SK-N-SH treated with all-trans-retinoic acid at 6 μM for 48 hours (cell line): Measurements from ENCODE around the gene SLC10A4.

Source experiments
- ATAC-seq: fragments of 200-7000 bp; cut with Tn5 transposase; 3 replicates; pipeline ENCODE4 v1.9.1; 2020; ENCODE audit warnings: mild to moderate bottlenecking, moderate library complexity
- ARNTL ChIP-seq: fragments of 450-650 bp; formaldehyde crosslinking; IDR thresholded peaks from 2 replicates; pipeline ENCODE4 v1.5.0; 2020; ENCODE audit warnings: low read depth, mild to moderate bottlenecking, moderate library complexity, borderline replicate concordance
- BACH2 ChIP-seq: fragments of 250-450 bp; sonication (Bioruptor Pico); IDR thresholded peaks from 2 replicates; pipeline ENCODE4 v1.9.0; 2021; ENCODE audit warnings: mild to moderate bottlenecking, borderline replicate concordance
- CSDC2 ChIP-seq: fragments of 250-450 bp; sonication (Bioruptor Pico); IDR thresholded peaks from 2 replicates; pipeline ENCODE4 v1.5.0; 2020; ENCODE audit warnings: mild to moderate bottlenecking, moderate library complexity
- PPARA ChIP-seq: fragments of 250-450 bp; sonication (Bioruptor Pico); IDR thresholded peaks from 2 replicates; pipeline ENCODE4 v1.5.0; 2020; ENCODE audit warnings: mild to moderate bottlenecking, borderline replicate concordance
- RARB ChIP-seq: fragments of 250-450 bp; sonication (Bioruptor Pico); IDR thresholded peaks from 2 replicates; pipeline ENCODE4 v1.8.0; 2021; ENCODE audit warnings: mild to moderate bottlenecking, moderate library complexity
- SNAI2 ChIP-seq: fragments of 250-450 bp; sonication (Bioruptor Pico); IDR thresholded peaks from 2 replicates; pipeline ENCODE4 v1.5.0; 2020; ENCODE audit warnings: mild to moderate bottlenecking, moderate library complexity
- TCF4 ChIP-seq: fragments of 250-450 bp; sonication (Bioruptor Pico); IDR thresholded peaks from 2 replicates; pipeline ENCODE4 v1.8.0; 2021; ENCODE audit warnings: mild to moderate bottlenecking, moderate library complexity, borderline replicate concordance
- TOX ChIP-seq: fragments of 250-450 bp; sonication (Bioruptor Pico); IDR thresholded peaks from 2 replicates; pipeline ENCODE4 v1.8.0; 2021; ENCODE audit warnings: mild to moderate bottlenecking, moderate library complexity, borderline replicate concordance
- TSHZ2 ChIP-seq: fragments of 250-450 bp; sonication (Bioruptor Pico); IDR thresholded peaks from 2 replicates; pipeline ENCODE4 v1.5.0; 2020; ENCODE audit warnings: mild to moderate bottlenecking, moderate library complexity
- ZC3H10 ChIP-seq: fragments of 250-450 bp; sonication (Bioruptor Pico); IDR thresholded peaks from 2 replicates; pipeline ENCODE4 v1.5.1; 2021; ENCODE audit warnings: mild to moderate bottlenecking, moderate library complexity
- ZFP3 ChIP-seq: fragments of 250-450 bp; sonication (Bioruptor Pico); IDR thresholded peaks from 2 replicates; pipeline ENCODE4 v1.5.0; 2020; ENCODE audit warnings: mild to moderate bottlenecking, moderate library complexity
- ZFP30 ChIP-seq: fragments of 450-650 bp; formaldehyde crosslinking; IDR thresholded peaks from 2 replicates; pipeline ENCODE4 v1.5.0; 2022; ENCODE audit warnings: mild to moderate bottlenecking, moderate library complexity
- ZNF565 ChIP-seq: fragments of 450-650 bp; formaldehyde crosslinking; conservative IDR thresholded peaks from 2 replicates; pipeline ENCODE4 v1.5.0; 2020; ENCODE audit warnings: low read depth, mild to moderate bottlenecking, moderate library complexity
- ZNF70 ChIP-seq: fragments of 450-650 bp; formaldehyde crosslinking; IDR thresholded peaks from 2 replicates; pipeline ENCODE4 v1.5.0; 2020; ENCODE audit warnings: mild to moderate bottlenecking, moderate library complexity
- ZNF8 ChIP-seq: fragments of 450-650 bp; formaldehyde crosslinking; IDR thresholded peaks from 2 replicates; pipeline ENCODE4 v1.5.0; 2020; ENCODE audit warnings: mild to moderate bottlenecking, moderate library complexity
- TF ChIP-seq, protein P1 (sequence below): fragments of 250-450 bp; sonication (Bioruptor Pico); IDR thresholded peaks from 2 replicates; pipeline ENCODE4 v1.8.0; 2020; ENCODE audit warnings: mild to moderate bottlenecking, moderate library complexity, borderline replicate concordance
- TF ChIP-seq, protein P2 (sequence below): fragments of 250-450 bp; sonication (Bioruptor Pico); IDR thresholded peaks from 2 replicates; pipeline ENCODE4 v1.5.1; 2020; ENCODE audit warnings: low read depth, mild to moderate bottlenecking, moderate library complexity
- TF ChIP-seq, protein P3 (sequence below): fragments of 250-450 bp; sonication (Bioruptor Pico); IDR thresholded peaks from 2 replicates; pipeline ENCODE4 v1.8.0; 2021; ENCODE audit warnings: low read depth, mild to moderate bottlenecking, moderate library complexity, borderline replicate concordance

The SLC10A4 gene

DNA sequence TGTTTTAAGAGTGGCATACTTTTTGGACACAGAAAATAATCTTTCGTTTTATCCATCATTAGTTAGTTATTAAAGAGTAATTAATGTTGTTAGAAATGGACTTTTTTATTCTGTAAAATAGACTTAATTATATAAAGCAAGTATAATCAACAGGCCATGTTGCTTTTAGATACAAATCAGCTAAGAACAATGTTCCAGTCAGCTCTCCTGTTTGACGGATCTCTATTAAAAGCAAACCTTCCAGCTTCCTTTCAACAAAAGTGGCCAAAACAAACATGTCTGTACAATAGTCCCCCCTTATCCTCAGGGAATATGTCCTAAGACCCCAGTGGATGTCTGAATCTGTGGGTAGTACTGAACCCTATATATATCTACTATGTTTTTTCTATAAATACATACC lies 4.9 kb upstream of the SLC10A4 start:
- TF ChIP-seq TCF4 (CRISPR knock-in tag) (peak; percentile 65; the same call in 1 of the 2 replicates), PPARA (no peak)
- TF ChIP-seq, all 23 proteins: peak for 1
- ATAC-seq = no peak

GRCh38 chr4:48481581-48481980 lies 1.6 kb upstream of the SLC10A4 start:
- no peak for ATAC-seq
- no peak for TF ChIP-seq CSDC2 (CRISPR knock-in tag)
- TF ChIP-seq, protein P1, sequence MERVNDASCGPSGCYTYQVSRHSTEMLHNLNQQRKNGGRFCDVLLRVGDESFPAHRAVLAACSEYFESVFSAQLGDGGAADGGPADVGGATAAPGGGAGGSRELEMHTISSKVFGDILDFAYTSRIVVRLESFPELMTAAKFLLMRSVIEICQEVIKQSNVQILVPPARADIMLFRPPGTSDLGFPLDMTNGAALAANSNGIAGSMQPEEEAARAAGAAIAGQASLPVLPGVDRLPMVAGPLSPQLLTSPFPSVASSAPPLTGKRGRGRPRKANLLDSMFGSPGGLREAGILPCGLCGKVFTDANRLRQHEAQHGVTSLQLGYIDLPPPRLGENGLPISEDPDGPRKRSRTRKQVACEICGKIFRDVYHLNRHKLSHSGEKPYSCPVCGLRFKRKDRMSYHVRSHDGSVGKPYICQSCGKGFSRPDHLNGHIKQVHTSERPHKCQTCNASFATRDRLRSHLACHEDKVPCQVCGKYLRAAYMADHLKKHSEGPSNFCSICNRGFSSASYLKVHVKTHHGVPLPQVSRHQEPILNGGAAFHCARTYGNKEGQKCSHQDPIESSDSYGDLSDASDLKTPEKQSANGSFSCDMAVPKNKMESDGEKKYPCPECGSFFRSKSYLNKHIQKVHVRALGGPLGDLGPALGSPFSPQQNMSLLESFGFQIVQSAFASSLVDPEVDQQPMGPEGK (CRISPR knock-in tag) = no peak
- TF ChIP-seq, protein P2, sequence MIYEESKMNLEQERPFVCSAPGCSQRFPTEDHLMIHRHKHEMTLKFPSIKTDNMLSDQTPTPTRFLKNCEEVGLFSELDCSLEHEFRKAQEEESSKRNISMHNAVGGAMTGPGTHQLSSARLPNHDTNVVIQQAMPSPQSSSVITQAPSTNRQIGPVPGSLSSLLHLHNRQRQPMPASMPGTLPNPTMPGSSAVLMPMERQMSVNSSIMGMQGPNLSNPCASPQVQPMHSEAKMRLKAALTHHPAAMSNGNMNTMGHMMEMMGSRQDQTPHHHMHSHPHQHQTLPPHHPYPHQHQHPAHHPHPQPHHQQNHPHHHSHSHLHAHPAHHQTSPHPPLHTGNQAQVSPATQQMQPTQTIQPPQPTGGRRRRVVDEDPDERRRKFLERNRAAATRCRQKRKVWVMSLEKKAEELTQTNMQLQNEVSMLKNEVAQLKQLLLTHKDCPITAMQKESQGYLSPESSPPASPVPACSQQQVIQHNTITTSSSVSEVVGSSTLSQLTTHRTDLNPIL (CRISPR knock-in tag) = no peak
- no peak for TF ChIP-seq ZFP3 (CRISPR knock-in tag)
- no peak for TF ChIP-seq ZC3H10
- TF ChIP-seq SNAI2 (CRISPR knock-in tag) = no peak
- no peak for TF ChIP-seq ZNF70 (CRISPR knock-in tag)
- no peak for TF ChIP-seq BACH2 (CRISPR knock-in tag)
- no peak for TF ChIP-seq ZNF565
- no peak for TF ChIP-seq ARNTL
- no peak for TF ChIP-seq TOX (CRISPR knock-in tag)
- no peak for TF ChIP-seq PPARA
- TF ChIP-seq RARB (CRISPR knock-in tag) = no peak
- TF ChIP-seq, protein P3, sequence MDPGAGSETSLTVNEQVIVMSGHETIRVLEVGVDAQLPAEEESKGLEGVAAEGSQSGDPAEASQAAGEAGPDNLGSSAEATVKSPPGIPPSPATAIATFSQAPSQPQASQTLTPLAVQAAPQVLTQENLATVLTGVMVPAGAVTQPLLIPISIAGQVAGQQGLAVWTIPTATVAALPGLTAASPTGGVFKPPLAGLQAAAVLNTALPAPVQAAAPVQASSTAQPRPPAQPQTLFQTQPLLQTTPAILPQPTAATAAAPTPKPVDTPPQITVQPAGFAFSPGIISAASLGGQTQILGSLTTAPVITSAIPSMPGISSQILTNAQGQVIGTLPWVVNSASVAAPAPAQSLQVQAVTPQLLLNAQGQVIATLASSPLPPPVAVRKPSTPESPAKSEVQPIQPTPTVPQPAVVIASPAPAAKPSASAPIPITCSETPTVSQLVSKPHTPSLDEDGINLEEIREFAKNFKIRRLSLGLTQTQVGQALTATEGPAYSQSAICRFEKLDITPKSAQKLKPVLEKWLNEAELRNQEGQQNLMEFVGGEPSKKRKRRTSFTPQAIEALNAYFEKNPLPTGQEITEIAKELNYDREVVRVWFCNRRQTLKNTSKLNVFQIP = no peak
- no peak for TF ChIP-seq TCF4 (CRISPR knock-in tag)
- TF ChIP-seq ZNF8 (CRISPR knock-in tag) = no peak
- no peak for TF ChIP-seq ZFP30 (CRISPR knock-in tag)

DNA sequence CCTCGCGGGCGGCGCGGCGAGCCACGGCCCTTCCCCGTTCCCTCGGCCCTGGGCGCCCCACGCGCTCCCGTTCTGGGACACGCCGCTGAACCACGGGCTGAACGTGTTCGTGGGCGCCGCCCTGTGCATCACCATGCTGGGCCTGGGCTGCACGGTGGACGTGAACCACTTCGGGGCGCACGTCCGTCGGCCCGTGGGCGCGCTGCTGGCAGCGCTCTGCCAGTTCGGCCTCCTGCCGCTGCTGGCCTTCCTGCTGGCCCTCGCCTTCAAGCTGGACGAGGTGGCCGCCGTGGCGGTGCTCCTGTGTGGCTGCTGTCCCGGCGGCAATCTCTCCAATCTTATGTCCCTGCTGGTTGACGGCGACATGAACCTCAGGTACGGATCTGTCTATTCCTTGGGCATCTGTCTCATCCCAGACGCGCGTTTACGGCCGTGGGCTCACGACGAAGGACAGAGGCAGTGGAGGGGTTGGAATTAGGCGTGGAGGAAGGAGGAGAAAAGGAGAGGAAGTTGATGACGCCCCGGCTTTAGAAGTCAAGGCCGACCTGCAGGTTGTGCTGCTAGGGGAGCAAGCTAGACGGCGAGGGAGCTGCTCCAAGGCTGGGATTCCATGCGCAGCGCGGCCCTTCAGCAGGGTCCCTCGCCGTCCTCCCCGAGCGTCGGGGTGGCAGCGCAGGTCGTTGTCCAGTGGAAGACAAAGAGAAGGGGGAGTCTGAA lies 792 bp downstream of the SLC10A4 start:
- peak; percentile 63 for ATAC-seq

More for the DNA sequence above, 792 bp downstream of the SLC10A4 start:
- TF ChIP-seq PPARA (no peak), ZC3H10 (no peak), BACH2 (CRISPR knock-in tag) (no peak), ZNF70 (CRISPR knock-in tag) (no peak), TOX (CRISPR knock-in tag) (no peak), TSHZ2 (CRISPR knock-in tag) (no peak)
